Upper lobe of left lung (tissue), 6 donors: ENCODE data around the gene TMPRSS3. TPM values are rescaled to one million over a fixed set of nuclear protein-coding genes. Genes with fewer than 3 reads are reported as not detected.
A peak's percentile ranks its signal among the peaks of the same experiment; 100 is the strongest.
"Not testable (repeated sequence)": the region's sequence is repeated elsewhere in the genome, so short reads cannot be mapped to it uniquely, and the experiment has no call there.

Experiments used
- ATAC-seq, 2 donors: fragments of 200-7000 bp; cut with Tn5 transposase; one replicate each; pipeline ENCODE4 v1.9.1; 2022; ENCODE audit warnings: mild to moderate bottlenecking in 2 of 2, moderate library complexity in 2 of 2; ENCODE audit not compliant: low FRiP score in 2 of 2
- DNase-seq, 2 donors: peaks; one replicate each; pipeline ENCODE4 v3.0.0-alpha.2; 2019 to 2020
- H3K27ac ChIP-seq, 4 donors: fragments of 200-600 bp; sonication (generic); one replicate each; pipeline ENCODE4 v1.5.1; 2016 to 2019
- H3K27me3 ChIP-seq, 4 donors: fragments of 200-600 bp; sonication (generic); one replicate each; pipeline ENCODE4 v1.5.1; 2017 to 2019
- H3K36me3 ChIP-seq, 4 donors: fragments of 200-600 bp; sonication (generic); one replicate each; pipeline ENCODE4 v1.5.1; 2016 to 2019
- H3K4me1 ChIP-seq, 4 donors: fragments of 200-600 bp; sonication (generic); one replicate each; pipeline ENCODE4 v1.5.1; 2018 to 2019
- H3K4me3 ChIP-seq, 4 donors: fragments of 200-600 bp; sonication (generic); one replicate each; pipeline ENCODE4 v1.5.1; 2017 to 2019; ENCODE audit warnings: mild to moderate bottlenecking in 2 of 4, moderate library complexity in 1 of 4
- H3K9me3 ChIP-seq, 4 donors: fragments of 200-600 bp; sonication (generic); one replicate each; pipeline ENCODE4 v1.5.1; 2018 to 2019
- EP300 ChIP-seq, 4 donors: sonication (generic); formaldehyde crosslinking; IDR thresholded peaks; one replicate each; pipeline ENCODE4 v1.5.1; 2017; ENCODE audit warnings: antibody characterized with exemption in 4 of 4, control low read depth in 2 of 4
- POLR2A ChIP-seq, 4 donors: fragments of 450-650 bp; IDR thresholded peaks; one replicate each; pipeline ENCODE4 v1.5.1; 2016 to 2017; ENCODE audit warnings: antibody characterized with exemption in 4 of 4, mild to moderate bottlenecking in 2 of 4
- POLR2AphosphoS5 ChIP-seq, 2 donors: sonication (generic); formaldehyde crosslinking; IDR thresholded peaks; one replicate each; pipeline ENCODE4 v1.5.1; 2017; ENCODE audit warnings: antibody characterized with exemption in 2 of 2
- WGBS, 2 donors: methylation state at CpG; one replicate each; pipeline ENCODE4 v1.1.5; 2017 to 2018; 5-methylcytosine and 5-hydroxymethylcytosine counted together
- total RNA-seq, 6 donors: library from RNA; depleted of rRNA in 4 of 6; stranded (reverse); fragments of >200 nt in 4 of 6; gene quantifications; one replicate each; pipeline versions ENCODE4 v1.1.0 to v1.2.1, GENCODE V29; 2016 to 2021
- TF ChIP-seq, protein P1 (sequence below), 6 experiments: fragments of 450-650 bp in 4 of 6; fragments of 200-600 bp in 2 of 6; sonication (generic) in 2 of 6; IDR thresholded peaks; one replicate each; pipeline ENCODE4 v1.5.1; 2016 to 2019; ENCODE audit warnings: antibody characterized with exemption in 6 of 6
- donor health status: DM: no; HTN: no; CAD: no; lungs with moderate emphysema.
- donor health status: DM: no; HTN: yes; CAD: no; lungs with severe emphysema.

The TMPRSS3 gene
- total RNA-seq, 6 donors from 2014 or later = 3.5 to 12.5 (median 5.8) TPM

DNA sequence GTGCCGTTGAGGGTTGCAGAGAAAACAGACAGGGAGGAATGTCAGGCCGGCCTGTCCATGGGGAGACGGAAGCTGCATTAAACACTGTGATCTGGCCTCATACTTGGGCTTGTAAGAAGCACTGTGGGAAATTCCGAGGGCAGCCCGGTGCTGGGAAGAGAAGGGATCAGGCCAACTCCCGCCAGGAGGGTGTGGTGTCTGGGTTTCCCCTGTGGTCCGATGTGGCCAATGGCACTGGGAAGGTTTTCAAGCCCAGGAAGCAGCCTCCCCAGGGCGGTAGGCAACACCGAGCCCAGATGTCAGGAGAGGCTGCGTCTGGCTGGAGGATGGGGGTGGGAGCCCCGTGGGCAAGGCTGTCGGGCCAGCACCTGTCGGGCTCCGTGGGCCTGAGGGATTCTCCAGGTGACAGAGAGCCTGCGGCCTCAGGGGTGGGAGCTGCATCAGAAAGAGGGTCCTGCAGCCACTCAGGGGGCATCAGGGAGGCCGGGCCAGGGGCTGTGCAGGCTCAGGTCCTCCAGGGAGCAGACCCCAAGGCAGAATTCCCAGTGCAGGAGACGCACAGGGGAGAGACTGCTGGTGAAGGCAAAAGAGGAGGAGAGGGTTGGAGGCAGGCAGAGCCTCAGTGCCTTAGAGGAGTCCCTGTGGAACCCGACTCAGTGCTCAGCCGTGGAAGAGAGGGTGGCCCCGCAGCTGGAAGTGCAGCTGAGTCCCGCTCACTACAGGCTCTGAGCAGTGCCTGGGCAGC lies 16.2 kb upstream of the TMPRSS3 start:
- no peaks in the 10 kb centered on the region for H3K36me3 ChIP-seq
- ATAC-seq (no peak), DNase-seq (peak in 1 of 2 donors; percentile 56)
- no peak overlapping the region for H3K4me3 ChIP-seq
- TF ChIP-seq, protein P1, sequence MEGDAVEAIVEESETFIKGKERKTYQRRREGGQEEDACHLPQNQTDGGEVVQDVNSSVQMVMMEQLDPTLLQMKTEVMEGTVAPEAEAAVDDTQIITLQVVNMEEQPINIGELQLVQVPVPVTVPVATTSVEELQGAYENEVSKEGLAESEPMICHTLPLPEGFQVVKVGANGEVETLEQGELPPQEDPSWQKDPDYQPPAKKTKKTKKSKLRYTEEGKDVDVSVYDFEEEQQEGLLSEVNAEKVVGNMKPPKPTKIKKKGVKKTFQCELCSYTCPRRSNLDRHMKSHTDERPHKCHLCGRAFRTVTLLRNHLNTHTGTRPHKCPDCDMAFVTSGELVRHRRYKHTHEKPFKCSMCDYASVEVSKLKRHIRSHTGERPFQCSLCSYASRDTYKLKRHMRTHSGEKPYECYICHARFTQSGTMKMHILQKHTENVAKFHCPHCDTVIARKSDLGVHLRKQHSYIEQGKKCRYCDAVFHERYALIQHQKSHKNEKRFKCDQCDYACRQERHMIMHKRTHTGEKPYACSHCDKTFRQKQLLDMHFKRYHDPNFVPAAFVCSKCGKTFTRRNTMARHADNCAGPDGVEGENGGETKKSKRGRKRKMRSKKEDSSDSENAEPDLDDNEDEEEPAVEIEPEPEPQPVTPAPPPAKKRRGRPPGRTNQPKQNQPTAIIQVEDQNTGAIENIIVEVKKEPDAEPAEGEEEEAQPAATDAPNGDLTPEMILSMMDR (IDR thresholded peaks at IDR 0.05) = no peak
- TF ChIP-seq POLR2A (IDR thresholded peaks at IDR 0.05) (no peak), EP300 (IDR thresholded peaks at IDR 0.05) (no peak), POLR2AphosphoS5 (IDR thresholded peaks at IDR 0.05) (no peak)
- H3K4me1 ChIP-seq = peaks cover 0 to 8% (median 0%) of the 10 kb centered on the region in 4 donors
- no peak overlapping the region for H3K27ac ChIP-seq
- H3K9me3 ChIP-seq = no peaks in the 10 kb centered on the region
- WGBS, 2 donors = 68 to 76% methylated on average over 15 to 21 of the region's 21 CpGs
- peaks cover 0 to 1% (median 0%) of the 10 kb centered on the region in 4 donors for H3K27me3 ChIP-seq

DNA sequence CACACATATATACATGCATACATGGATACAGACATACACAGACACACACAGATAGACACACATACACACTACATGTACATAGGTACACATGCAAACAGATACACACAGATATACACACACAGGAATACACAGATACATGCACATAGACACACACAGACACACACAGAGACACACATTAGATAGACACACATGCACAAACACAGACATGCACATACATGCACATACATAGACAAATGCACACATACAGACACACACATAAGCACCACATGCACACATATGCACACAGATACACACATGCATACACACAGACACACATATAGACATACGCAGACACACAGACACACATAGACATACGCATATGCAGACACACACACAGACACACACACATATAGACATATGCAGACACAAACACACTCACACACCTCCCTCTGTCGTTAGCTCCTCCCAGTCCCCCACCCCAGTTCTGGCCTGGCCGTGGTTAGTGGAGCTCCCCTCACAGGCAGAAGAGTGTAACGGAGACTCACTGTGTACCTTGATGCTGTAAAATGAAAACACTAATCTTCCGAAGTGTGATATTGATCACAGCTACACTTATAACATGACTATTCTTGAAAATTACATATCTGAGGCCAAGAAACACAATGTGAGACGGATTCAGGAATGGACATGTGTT lies 15.5 kb upstream of the TMPRSS3 start:
- Histone ChIP-seq H3K9me3 (no peaks in the 10 kb centered on the region), H3K4me3 (no peak overlapping the region), H3K27me3 (peaks cover 0 to 1% (median 0%) of the 10 kb centered on the region in 4 donors), H3K4me1 (peaks cover 0 to 8% (median 0%) of the 10 kb centered on the region in 4 donors), H3K27ac (no peak overlapping the region), H3K36me3 (no peaks in the 10 kb centered on the region)
- TF ChIP-seq POLR2AphosphoS5 (IDR thresholded peaks at IDR 0.05) (no peak), EP300 (IDR thresholded peaks at IDR 0.05) (no peak), POLR2A (IDR thresholded peaks at IDR 0.05) (no peak)
- TF ChIP-seq, protein P1 (IDR thresholded peaks at IDR 0.05) = no peak
- ATAC-seq = no peak
- WGBS, 2 donors = 65 to 68% methylated on average over 7 of the region's 7 CpGs
- no peak for DNase-seq

DNA sequence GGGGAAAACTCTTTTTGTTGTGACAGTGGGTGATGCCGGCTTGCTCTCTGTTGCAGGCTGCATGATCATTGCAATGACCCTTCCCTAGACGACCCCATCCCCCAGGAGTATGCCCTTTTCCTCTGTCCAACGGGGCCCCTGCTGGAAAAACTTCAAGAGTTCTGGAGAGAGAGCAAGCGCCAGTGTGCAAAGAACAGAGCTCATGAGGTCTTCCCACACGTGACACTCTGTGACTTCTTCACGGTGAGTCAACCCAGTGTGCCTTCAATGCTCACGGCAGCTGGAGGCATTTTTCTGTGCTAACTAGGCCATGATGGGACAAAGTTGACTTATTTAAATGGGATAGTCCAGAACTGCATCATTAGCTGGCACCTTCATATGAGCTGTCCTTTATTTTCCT lies 13.5 kb upstream of the TMPRSS3 start:
- WGBS, 2 donors = 77 to 85% methylated on average over 7 of the region's 7 CpGs
- Histone ChIP-seq H3K27ac (no peak overlapping the region), H3K4me3 (no peak overlapping the region), H3K36me3 (no peaks in the 10 kb centered on the region), H3K9me3 (no peaks in the 10 kb centered on the region), H3K27me3 (peaks cover 0 to 1% (median 0%) of the 10 kb centered on the region in 4 donors), H3K4me1 (peaks cover 0 to 8% (median 0%) of the 10 kb centered on the region in 4 donors)
- no peak for ATAC-seq
- DNase-seq = no peak
- TF ChIP-seq EP300 (IDR thresholded peaks at IDR 0.05) (no peak), POLR2AphosphoS5 (IDR thresholded peaks at IDR 0.05) (no peak), POLR2A (IDR thresholded peaks at IDR 0.05) (no peak)
- TF ChIP-seq, protein P1 (IDR thresholded peaks at IDR 0.05) = no peak

DNA sequence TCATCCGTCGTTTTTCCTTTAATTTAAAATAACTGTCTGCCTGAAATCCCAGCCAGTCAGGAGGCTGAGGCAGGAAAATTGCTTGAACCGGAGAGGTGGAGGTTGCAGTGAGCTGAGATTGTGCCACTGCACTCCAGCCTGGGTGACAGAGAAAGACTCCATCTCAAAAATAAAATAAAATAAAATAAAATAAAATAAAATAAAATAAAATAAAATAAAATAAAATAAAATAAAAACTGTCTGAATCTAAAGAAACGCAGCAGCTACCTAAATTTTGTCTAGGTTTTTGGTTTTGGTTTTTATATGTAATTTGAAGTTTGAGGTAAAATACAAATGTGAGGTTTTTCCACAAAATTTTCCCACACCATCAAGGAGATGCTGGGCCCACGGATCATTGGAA lies 12.9 kb upstream of the TMPRSS3 start:
- not testable (repeated sequence) for H3K4me1 ChIP-seq, H3K27me3 ChIP-seq, H3K36me3 ChIP-seq, H3K9me3 ChIP-seq, ATAC-seq, H3K4me3 ChIP-seq, DNase-seq, H3K27ac ChIP-seq
- WGBS, 2 donors = 91 to 95% methylated on average over 5 of the region's 5 CpGs

DNA sequence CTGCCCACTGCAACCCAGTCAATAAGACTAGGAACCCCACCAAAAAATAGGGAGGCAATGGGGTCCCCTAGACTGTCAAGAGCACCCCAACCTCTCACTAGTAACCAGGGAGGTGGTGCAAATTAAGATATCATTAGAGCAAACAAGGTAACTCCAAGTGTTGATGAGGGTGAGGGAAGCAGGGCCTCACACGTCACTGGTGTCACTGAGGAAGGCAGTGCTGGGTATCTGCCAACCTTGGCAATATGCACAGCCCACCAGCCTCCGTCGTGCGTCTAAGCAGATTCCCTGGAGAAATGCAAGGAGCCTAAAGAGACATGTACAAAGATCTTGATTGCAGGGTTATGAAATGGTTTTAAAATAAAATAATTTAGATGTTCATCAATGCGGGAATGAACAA lies 11.6 kb upstream of the TMPRSS3 start:
- DNase-seq = no peak
- ATAC-seq = no peak
- Histone ChIP-seq H3K4me1 (peaks cover 0 to 8% (median 0%) of the 10 kb centered on the region in 4 donors), H3K4me3 (no peak overlapping the region), H3K27me3 (peaks cover 0 to 1% (median 0%) of the 10 kb centered on the region in 4 donors), H3K27ac (no peak overlapping the region), H3K9me3 (no peaks in the 10 kb centered on the region), H3K36me3 (no peaks in the 10 kb centered on the region)
- TF ChIP-seq POLR2A (IDR thresholded peaks at IDR 0.05) (no peak), POLR2AphosphoS5 (IDR thresholded peaks at IDR 0.05) (no peak), EP300 (IDR thresholded peaks at IDR 0.05) (no peak)
- TF ChIP-seq, protein P1 (IDR thresholded peaks at IDR 0.05) = no peak
- WGBS, 2 donors = 76 to 85% methylated on average over 5 of the region's 5 CpGs
